CD4-positive, alpha-beta T cell treated with Interleukin-1 beta for 1 hour (primary cell): ENCODE measurements around the gene TMEM178A.
"Not testable (repeated sequence)": the region's sequence is repeated elsewhere in the genome, so short reads cannot be mapped to it uniquely, and the experiment has no call there.

Experiments used
- DNase-seq, 2 donors: peaks; one replicate each; pipeline ENCODE4 v3.0.0-alpha.2; 2020 to 2022

TMEM178A gene

GRCh38 chr2:39718483-39718882, 52.8 kb downstream of the TMEM178A start:
- no peak for DNase-seq

GRCh38 chr2:39719317-39719716, 53.6 kb downstream of the TMEM178A start:
- no peak for DNase-seq

GRCh38 chr2:39720970-39721369, 55.3 kb downstream of the TMEM178A start:
- DNase-seq, result no peak

- no peak for DNase-seq
These were observed 57.8 kb downstream of the TMEM178A start for GRCh38 chr2:39723497-39723896.

GRCh38 chr2:39723946-39724827, 58.5 kb downstream of the TMEM178A start:
- DNase-seq, result no peak

GRCh38 chr2:39724828-39725144, 59.1 kb downstream of the TMEM178A start:
- no peak for DNase-seq

- DNase-seq, result no peak
These were observed 59.7 kb downstream of the TMEM178A start for GRCh38 chr2:39725401-39725800.

GRCh38 chr2:39728085-39728484, 62.4 kb downstream of the TMEM178A start:
- not testable (repeated sequence) for DNase-seq

- DNase-seq, result peak; percentile 1 to 9
These were observed 63.2 kb downstream of the TMEM178A start for GRCh38 chr2:39728941-39729351.

- DNase-seq, result no peak
These were observed 64.6 kb downstream of the TMEM178A start for GRCh38 chr2:39730276-39730675.

- peak in 1 of 2 donors; percentile 4 for DNase-seq
These were observed 65.1 kb downstream of the TMEM178A start for GRCh38 chr2:39730685-39731302.

GRCh38 chr2:39731546-39731945, 65.8 kb downstream of the TMEM178A start:
- no peak for DNase-seq

- no peak for DNase-seq
These were observed 66.8 kb downstream of the TMEM178A start for GRCh38 chr2:39732482-39732881.

- DNase-seq, result no peak
These were observed 67.5 kb downstream of the TMEM178A start for GRCh38 chr2:39733070-39733674.

- no peak for DNase-seq
These were observed 68.7 kb downstream of the TMEM178A start for GRCh38 chr2:39734445-39734844.

GRCh38 chr2:39735648-39736047, 69.9 kb downstream of the TMEM178A start:
- DNase-seq, result no peak

GRCh38 chr2:39736640-39737039, 70.9 kb downstream of the TMEM178A start:
- no peak for DNase-seq

- DNase-seq, result no peak
These were observed 71.9 kb downstream of the TMEM178A start for GRCh38 chr2:39737661-39738060.

- no peak for DNase-seq
These were observed 73.2 kb downstream of the TMEM178A start for GRCh38 chr2:39738936-39739335.

GRCh38 chr2:39739386-39739785, 73.7 kb downstream of the TMEM178A start:
- no peak for DNase-seq

- DNase-seq, result no peak
These were observed 76.2 kb downstream of the TMEM178A start for GRCh38 chr2:39741871-39742270.

GRCh38 chr2:39743269-39743776, 77.6 kb downstream of the TMEM178A start:
- no peak for DNase-seq

GRCh38 chr2:39755466-39755865, 89.7 kb downstream of the TMEM178A start:
- no peak for DNase-seq

- DNase-seq, result no peak
These were observed 91.4 kb downstream of the TMEM178A start for GRCh38 chr2:39757156-39757555.
